RCC 7860 (cell line): ENCODE measurements around the gene PAX2.

ENCODE experiments used
- DNase-seq: peaks from one replicate; pipeline ENCODE4 v3.0.0-alpha.2; 2015; ENCODE audit warnings: low spot score
- FAIRE-seq: peaks from 2 replicates; lab custom pipeline; 2012; peaks lifted over from hg19 to GRCh38; lab: Jason Lieb, UNC

The PAX2 gene

GRCh38 chr10:100723770-100724530 lies 21.4 kb upstream of the PAX2 start:
- no peak for FAIRE-seq

GRCh38 chr10:100724531-100725027 lies 20.8 kb upstream of the PAX2 start:
- no peak for FAIRE-seq
- DNase-seq: no peak

More at GRCh38 chr10:100723770-100724530, 21.4 kb upstream of the PAX2 start:
- DNase-seq: no peak

GRCh38 chr10:100725071-100725471 lies 20.3 kb upstream of the PAX2 start:
- DNase-seq (no peak), FAIRE-seq (no peak)

- FAIRE-seq (no peak), DNase-seq (no peak)
Measured at GRCh38 chr10:100725869-100726426, 19.4 kb upstream of the PAX2 start.

DNA sequence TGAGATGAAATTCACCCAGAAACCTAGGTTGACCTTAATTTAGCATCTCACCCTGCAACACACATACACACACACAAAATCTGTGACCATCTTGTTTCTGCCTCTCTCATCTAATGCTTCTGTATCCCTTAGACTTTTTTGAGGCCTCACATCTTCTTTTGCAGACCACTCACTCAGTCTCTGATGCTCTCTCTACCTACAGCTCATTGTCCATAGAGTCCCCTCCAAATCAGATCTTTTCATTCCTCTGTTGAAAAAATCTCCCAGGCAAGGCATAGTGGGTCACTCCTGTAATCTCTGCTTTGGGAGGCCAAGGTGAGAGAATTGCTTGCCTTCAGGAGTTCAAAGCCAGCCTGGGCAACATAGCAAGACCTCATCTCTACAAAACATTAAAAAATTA lies 17.6 kb upstream of the PAX2 start:
- no peak for DNase-seq
- no peak for FAIRE-seq

GRCh38 chr10:100728928-100729861 lies 16.2 kb upstream of the PAX2 start:
- FAIRE-seq (peak; percentile 79), DNase-seq (peak; percentile 68)

DNA sequence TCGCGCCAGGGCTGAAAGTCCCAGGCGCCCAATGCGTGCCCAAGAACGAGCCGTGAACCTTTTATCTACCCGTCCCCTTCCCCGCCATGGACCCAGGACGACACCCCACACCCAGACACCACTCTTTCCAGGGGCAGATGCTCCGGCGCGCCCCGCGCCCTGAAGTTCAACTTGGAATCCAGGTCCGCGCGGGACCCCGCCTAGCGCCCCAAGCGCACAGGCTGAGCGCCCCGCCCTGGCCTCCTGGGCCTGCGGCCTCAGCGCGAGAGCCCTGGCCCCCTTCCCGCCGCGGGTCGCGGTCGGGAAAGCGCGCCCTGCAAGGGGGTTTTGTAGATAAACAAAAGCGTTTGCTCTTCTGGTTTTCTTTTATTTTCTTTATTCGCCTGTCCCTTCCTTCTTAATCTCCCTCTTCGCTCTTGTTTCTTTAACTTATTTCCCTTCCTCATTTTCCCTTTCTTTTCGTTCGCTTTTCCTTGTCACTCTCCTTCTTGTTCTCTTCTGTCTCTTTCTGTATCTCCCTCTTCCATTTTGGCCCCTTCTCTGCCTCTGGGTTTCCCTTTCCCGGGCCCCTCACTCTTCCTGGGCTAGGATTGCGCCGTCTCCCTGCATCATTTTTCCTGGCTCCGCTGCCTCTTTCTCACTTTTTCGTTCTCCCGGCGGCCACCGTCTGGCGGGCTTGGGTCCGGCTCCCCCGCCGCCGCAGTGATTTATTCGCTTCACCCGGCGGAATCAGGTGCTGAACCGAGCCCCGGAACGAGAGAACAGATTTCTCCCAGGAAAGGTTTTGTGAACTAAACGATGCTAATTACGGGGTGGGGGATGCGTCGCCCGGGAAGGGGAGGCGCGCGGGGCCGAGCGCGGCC lies 15.3 kb upstream of the PAX2 start:
- no peak for FAIRE-seq
- DNase-seq: no peak

GRCh38 chr10:100730725-100731406 lies 14.5 kb upstream of the PAX2 start:
- FAIRE-seq: peak; percentile 93
- peak; percentile 92 for DNase-seq

DNA sequence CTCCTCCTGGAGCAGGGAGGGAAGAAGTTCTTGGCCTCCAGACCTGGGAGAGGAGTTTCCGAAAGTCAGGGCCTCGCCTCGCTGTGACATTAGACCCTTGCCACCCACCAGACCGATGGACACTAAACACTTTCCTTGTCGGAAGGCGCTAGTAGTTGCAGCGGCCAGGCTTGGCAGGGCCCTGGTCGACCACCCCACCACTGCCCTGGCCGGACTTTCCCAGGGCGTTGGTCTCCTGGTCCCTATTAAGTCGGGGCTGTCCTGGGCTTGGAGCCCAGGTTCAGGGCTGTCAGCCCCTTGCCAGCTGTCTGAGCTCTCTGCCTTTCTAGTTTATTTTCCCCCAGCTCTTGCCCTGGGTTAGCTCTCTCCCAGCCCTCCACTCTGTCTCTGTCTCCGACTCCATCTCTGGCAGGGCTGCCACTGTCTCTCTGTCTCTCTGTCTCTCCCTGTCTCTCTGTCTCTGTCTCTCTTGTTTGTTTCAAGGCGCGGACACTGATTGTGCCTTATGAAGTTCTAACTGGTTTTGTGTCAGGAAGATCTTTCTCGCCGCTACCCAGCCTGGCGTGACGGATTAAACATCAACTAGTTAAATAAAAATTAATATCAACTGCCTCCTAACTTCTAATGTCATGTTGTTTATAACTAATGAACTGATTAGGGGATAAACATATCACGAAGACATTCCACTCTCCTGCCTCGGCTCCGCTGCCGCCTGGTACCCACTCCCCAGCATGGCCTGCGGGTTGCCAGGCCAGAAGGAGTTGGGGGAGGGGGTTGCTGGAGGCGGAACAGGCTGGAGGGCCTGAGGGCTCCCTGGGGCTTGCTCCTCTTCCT lies 13.8 kb upstream of the PAX2 start:
- DNase-seq (peak; percentile 41), FAIRE-seq (peak; percentile 80)

DNA sequence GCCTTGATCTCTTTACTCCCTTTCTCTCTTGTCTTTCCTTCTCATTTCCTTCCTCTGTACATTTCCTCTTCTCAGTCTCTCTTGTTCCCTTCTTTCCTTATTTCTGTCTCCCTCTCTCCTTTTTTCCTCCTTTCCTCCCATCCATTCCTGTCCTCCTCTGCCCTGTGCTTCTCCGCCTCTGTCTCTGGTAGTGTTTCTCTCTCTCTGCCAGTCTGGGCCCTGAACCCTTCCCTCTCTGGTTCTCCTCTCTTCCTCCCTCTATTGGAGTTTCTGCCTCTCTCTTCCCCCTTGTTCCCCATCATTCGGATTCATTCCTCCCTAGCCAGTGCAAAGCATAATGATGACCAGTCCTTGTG lies 13.2 kb upstream of the PAX2 start:
- FAIRE-seq (no peak), DNase-seq (no peak)

- DNase-seq: peak; percentile 6
- FAIRE-seq: peak; percentile 18
Measured at GRCh38 chr10:100733329-100733728, 12.1 kb upstream of the PAX2 start.

- DNase-seq (no peak), FAIRE-seq (no peak)
Measured at GRCh38 chr10:100734295-100735086, 10.9 kb upstream of the PAX2 start.

DNA sequence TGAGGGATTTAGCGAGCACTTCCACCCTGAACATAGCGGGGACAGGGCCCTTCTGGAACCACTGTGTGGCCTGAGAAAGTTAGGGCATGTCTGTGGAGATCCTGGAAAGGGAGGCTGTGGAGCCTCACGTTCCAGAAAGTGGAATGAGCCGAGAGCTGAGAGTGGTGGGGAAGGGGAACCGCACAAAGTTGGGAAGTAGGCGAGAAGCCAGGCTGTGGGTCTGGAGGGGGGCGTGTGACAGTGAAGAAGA lies 10.4 kb upstream of the PAX2 start:
- DNase-seq (no peak), FAIRE-seq (no peak)

DNA sequence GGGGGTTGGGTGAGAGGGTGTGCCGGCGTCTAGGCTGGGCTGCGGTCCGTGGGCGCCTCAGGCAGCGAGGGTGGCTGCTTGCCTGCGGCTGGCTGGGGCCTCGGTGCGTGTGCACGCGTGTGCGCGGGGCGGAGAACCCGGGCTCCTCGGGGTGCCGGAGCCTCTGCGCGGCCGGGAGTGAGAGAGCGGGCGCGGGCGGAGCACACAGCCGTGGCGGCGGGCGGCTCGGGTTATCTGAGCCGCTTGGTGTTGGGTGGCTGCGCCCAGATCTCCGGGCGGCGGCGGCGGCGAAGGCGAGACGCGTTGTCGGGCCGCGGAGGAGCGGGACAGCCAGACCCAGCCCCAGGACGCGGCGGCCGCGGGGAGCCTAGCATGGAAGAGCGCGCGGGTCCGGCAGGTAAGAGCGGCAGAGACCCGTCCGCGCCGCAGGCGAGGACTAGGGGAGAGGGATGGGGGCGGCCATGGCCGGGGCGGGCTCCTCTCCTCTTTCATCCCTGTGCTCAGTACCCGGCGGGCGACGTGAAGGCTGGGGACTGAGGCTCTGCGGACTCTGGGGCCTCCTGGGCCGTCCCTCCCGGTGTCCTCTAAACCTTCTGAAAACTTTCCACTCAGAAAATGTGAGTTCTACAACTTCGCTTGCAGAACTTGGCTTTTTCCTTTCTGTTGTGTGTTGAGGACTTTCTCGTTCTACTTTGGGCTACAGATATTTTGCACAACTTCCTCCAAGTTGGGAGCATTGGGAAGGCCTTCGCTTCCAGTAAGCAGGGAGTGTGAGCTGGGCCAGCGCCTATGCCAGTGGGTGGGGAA lies 9.8 kb upstream of the PAX2 start:
- no peak for DNase-seq
- no peak for FAIRE-seq

GRCh38 chr10:100736144-100736808 lies 9.1 kb upstream of the PAX2 start:
- DNase-seq: no peak
- no peak for FAIRE-seq

DNA sequence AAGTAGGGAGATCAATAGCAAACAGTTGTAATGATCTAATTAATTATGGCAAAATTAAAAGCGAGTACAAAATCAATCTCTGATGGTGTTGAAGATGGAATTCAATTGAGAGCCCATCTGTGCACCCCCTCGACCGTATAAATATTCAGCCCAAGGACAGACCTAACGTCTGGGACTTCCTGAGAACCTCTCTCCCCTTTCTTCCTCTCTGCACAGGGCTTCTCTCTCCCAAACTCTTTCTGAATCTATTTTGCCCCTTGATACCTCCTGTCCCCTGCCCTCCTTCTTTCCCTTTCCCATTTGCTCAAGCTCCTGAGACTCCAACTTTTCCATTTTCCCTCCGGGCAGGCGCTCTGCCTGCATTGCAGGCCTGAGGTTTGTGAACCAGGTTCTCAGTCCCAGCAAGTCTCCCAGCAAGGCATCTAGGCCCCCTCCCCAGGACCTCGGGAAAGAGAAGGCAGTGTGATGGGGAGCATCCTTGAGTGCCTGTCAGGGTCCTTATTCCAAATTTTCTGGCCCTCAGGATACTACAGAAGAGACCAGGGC lies 8.5 kb upstream of the PAX2 start:
- no peak for DNase-seq
- no peak for FAIRE-seq
